H4 (cell line): ENCODE measurements around the gene SLC35B2. TPM values are rescaled to one million over a fixed set of nuclear protein-coding genes. Genes with fewer than 3 reads are reported as not detected.

Experiments
- DNase-seq: peaks from one replicate; pipeline ENCODE4 v3.0.0-alpha.2; 2015; ENCODE audit warnings: low spot score
- total RNA-seq: library from RNA; depleted of rRNA; stranded (reverse); fragments of >200 nt; shearing (Covaris generic); gene quantifications from 2 replicates; pipeline ENCODE4 v1.2.3, GENCODE V29; 2014

The SLC35B2 gene
- total RNA-seq, 1 experiment from 2014 or later: 177 TPM

DNA sequence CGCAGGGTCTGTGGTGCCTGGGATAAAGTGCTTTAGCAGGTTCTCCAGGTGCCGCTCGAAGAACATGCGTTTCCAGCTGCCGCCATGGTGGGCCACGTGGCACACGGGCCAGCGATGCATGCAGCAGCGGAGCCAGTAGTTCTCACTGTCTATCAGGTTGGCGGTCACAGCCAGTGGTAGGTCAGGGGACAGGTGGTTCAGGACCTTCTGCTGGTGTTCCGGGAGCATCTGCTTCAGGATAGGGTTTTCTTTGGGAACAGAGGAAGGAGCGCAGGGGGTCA lies 28.9 kb upstream of the SLC35B2 start:
- no peak for DNase-seq

DNA sequence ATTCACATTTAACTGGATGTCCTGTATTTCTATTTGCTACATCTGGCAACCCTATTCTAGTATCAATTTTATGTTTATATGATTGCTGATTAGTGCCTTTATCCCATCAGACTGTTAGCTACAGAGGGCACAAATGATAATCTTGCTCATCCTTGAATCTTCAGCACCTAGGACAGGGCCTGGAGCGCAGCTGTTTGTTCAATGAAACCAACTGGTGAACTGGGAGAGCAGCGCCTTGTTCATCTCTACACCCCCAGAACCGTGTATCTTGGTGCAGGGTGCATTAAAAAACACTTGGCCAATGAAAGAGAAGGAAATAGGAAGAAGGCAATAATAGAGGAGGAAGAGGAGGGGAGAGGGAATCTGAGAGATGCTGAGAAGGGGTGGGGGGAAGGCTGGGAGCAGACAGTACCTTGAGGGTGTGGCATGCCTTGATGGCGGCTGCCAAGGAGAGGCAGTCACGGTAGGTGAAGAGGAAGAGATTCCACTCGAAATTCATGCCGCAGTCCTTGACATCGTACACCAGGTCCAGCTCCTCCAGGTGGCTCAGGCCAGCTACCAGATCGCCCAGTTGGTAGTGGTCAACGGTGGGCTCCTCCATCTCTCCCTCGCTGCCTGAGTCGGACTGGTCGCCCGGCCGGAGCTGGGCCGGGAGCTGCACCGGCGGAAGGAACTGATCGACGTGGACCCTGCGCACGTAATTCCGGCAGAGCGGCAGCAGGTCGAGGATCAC lies 28.4 kb upstream of the SLC35B2 start:
- no peak for DNase-seq

DNA sequence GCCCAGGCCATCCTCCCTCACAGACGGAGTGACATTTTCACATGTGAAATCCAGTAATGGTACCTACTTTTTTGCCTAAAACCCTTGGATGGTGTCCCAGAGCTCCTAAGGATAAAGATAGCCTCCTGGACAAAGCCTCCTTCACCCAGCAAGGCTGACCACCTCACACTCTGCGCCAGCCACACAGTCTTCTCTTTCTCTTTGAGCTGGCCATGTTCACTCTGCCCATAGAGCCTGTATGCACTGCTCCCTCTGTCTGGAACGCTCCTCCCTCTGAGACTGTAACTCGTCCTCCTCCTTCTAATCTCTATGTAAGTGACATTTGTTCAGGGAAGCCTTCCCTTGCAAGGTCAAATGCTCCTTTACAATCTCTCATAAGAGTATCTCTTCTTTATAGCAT lies 27.5 kb upstream of the SLC35B2 start:
- DNase-seq: no peak

GRCh38 chr6:44284121-44284520 lies 26.8 kb upstream of the SLC35B2 start:
- DNase-seq: no peak

DNA sequence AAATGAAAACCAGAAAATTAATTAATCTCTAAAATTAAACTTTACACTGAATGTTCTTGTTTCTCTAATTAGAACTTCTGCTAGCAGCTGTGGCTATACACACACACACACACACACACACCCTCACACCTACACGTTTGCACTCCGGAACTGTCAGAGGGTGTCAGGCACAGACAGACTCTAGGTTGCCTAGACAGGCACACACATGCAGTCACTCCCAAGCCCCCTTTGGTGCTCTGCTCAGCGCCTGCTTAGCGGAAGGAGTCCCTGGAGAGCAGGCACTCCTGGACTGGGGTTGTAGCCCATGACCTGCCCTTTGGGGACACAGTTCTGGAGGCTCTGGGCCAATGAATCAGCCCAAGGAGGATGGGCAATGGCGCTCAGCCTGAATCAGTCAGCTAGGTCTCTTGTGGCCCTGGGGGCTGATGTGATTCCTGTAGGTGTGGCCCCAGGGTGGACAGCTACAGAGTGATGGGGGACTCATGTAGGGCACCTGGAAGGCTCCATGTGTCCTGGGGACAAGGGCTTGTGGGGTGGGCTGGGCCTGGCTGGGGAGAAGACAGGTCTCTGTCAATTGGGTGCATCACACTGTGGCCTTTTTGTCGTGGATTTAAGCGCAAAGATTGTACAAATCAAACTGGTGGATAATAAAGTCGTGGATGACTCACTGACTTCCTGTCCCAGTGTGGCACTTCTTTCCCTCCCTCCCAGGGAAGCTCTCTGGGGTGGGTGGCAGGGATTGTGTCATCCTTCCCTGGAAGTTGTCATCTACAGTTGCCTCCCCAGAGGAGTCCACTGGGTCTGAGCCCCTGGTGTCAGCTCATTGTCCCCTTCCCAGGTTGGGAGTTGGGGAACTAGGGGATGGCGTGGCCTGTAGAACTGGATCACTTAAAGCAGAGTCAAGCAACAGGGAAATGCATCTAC lies 21.7 kb upstream of the SLC35B2 start:
- no peak for DNase-seq

GRCh38 chr6:44278315-44278714 lies 21.0 kb upstream of the SLC35B2 start:
- DNase-seq: no peak

DNA sequence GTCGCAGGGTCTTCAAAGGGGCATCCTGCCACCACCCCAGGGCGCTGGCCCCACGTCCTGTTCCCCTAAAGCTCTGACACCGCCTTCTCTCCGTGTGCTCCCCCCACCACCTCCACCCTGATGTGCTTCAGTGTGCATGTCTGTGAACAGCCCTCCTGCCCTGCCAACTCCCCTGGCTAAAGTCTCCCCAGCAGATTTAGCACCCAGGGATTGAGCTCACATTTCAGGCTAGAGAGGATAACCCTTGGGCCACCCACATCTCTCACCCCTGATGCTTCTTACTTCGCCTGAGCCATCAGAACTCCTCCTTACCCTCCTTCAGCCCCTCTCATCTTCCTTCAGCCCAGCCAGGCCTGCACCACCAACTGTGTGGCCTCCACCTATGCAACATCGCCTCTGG lies 20.4 kb upstream of the SLC35B2 start:
- DNase-seq: no peak

DNA sequence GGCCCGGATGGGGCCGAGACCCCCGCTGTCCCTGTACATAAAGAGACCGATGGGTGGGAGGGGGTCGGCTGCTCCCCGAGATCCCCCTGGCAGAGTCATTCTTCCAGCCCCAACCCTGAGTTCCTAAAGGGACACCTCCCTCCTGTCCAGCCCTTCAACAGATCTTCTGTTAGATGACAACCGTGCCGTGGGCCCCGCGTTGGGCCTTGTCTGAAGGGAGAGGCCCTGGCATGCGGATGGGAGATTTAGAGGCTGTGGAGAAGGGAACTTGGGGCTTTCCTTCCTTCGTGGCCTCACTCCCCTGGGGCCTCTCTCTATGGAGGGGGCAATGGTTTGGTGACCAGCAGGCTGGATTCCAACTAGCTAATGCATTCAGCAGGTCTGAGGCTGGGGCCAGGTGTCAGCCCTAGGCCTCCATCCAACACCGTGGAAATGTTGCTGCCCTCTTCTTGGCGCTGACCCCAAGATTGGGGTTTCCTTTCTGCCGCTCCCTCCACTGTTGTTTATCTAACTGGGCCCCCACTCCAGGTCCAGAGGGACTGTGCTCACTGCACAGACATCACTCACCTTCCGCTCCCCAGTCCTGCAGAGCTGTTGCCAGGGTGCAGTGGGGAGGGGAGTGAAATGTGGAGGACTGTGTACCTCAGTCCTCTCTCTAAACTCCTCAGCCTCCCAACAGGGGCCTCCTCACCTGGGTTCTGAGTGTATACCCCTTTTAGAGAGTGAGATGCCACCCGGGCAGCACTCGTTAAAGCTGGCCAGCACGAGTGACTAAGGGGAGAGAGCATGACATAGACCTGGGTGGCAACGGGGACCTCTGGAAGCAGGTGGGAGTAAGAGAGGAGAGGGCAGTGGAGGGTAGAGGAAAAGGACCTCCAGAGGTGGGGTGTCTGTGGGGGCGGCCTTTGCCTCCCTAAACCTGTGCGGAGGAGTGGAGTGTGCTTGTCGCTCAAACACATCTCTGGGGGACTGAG lies 19.6 kb upstream of the SLC35B2 start:
- no peak for DNase-seq

- no peak for DNase-seq
Observed at GRCh38 chr6:44275749-44276648, 18.7 kb upstream of the SLC35B2 start.

GRCh38 chr6:44275271-44275748 lies 18.0 kb upstream of the SLC35B2 start:
- no peak for DNase-seq

DNA sequence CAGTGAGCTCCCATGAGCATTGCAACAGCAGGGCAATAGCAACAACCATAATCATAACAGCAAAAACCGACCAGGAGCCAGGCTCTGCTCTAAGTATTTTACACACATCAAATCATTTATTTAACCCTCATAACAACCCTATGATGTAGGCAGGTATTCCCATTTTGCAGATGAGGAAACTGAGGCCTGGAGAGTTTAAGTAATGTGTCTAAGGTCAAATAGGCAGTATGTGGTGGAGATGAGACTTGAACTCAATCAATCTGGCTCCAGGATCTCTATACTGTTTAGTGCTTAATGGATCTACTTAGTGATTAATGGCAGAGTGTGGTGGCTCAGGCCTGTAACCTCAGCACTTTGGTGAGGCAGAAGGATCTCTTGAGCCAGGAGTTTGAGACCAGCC lies 16.3 kb upstream of the SLC35B2 start:
- DNase-seq: no peak

DNA sequence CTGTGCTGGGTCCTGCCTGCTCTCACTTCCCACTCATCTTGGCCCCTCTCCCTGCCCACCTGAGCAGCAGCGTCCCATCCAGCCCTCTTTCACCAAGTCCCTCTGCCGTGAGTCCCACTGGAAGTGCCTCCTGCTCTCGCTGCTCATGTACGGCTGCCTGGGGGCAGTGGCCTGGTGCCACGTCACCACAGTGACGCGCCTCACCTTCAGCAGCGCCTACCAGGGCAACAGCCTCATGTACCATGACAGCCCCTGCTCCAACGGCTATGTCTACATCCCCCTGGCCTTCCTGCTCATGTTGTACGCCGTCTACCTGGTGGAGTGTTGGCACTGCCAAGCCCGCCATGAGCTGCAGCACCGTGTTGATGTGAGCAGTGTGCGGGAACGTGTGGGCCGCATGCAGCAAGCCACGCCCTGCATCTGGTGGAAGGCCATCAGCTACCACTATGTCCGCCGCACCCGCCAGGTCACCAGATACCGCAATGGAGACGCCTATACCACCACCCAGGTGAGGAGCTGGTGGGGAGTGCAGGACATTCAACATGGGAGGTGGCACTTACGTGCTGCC lies 15.8 kb upstream of the SLC35B2 start:
- no peak for DNase-seq

DNA sequence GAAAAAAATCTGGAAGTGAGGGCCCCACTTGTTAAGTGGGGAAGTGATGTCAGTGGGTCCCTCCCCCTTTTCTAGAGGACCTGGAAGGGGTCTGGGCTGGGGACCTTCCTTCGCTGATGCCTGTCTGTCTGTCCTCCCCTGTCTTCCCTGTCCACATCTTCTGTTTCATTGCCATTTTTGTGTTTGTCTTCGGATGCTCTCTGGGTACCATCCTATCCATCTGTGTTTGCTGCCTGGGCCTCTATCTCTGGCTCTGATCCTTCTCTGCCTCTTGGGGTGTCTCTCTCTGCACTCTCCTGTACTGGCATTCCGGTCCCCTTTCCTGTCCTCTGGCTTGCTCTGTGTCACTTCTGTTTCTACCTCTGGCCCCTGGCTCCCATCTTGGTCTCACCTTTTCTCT lies 15.2 kb upstream of the SLC35B2 start:
- DNase-seq: no peak

- DNase-seq: no peak
Observed at GRCh38 chr6:44271914-44272313, 14.6 kb upstream of the SLC35B2 start.

DNA sequence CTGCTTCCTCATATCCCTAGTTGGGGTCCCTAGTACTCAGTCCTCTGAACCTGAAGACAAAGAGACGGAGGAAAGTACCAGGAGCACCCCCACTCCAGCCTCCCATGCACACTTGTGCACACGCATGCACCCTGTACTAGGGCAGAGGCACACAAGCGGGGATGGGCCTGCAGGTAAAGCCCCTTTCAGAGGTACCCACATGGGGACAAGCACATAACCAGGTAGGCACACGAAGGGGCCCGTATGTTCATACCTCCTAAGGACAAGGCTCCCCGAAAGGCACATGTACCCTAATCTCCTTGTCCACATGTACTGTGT lies 14.0 kb upstream of the SLC35B2 start:
- no peak for DNase-seq

DNA sequence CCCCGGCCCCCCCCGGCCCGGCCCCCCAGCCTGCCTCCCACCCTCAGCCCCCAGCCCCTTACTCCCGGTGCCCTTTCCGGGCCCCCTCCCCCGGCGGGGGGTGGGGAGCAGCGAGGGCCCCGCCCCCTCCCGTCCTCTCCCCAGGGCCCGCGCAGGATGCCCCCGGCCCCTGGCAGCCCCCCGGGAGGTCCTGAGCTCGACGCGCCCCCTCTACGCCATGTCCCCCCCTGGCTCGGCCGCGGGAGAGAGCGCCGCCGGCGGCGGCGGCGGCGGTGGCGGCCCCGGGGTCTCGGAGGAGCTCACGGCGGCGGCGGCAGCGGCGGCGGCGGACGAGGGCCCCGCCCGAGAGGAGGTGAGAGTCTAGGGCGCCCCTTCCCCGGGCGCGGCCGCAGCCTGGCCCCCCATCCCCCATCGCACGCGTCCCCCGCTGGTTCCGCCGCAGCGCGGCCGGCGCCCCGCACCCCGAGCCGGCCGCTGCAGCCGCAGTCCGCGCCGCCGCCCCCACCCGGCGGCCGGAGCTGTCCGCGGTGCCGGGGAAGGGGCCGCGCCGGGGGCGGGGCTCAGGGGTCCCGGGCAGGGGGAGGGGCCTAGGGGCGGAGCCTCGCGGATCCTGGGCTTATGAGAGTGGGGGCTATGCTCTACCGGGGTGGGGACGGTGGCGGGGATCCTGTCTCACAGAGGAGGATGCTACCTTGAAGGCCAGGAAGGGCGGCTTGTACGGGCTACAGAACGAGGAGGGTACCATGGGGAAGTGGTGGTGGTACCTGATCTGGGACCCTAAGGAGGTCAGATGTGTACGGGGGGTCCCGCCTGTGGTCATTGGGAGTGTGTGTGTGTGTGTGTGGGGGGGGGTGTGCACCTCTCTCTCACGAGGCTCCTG lies 13.4 kb upstream of the SLC35B2 start:
- DNase-seq: no peak

- DNase-seq: no peak
Observed at GRCh38 chr6:44269921-44270525, 12.7 kb upstream of the SLC35B2 start, which contains the start of gene TMEM151B. Gene TMEM151B, plus strand, starts transcription at chr6:44270450. Its CDS starts 293 bp downstream, at chr6:44270743.

DNA sequence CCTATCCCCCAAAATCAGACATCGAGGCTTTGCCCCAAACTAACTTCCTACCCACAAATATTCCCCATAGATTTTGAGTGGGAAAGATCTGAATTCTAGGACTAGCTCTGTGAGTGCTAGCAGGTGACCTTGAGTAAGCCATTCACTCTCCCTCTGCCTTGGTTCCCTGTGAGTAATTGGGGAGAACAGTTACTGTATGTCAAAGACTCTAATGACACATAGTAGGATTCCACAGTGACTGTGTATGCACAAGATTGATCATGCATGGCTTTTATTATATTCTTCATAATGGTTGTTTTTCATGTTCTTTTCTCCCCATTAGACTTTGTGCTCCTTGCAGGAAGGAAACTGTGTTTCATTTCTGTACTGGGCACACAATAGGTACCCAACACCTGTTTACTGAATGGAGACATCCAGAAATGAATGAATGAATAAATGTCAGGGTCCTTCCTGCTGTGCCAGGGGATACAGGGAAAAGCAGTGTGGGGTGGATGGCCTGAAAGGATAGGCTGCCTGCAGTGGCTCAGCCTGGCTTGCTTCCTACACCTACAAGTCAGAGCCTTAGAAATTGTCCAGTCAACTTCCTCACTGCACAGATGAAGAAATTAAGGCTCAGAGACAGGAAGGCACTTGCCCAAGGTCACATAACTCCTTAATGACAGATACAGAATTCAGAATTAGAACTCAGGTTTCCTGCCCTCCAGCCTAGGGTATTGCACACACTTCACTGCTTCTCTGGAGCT lies 12.0 kb upstream of the SLC35B2 start:
- DNase-seq: no peak
